Neural crest cell (in vitro differentiated cells): ENCODE results near the gene SP3. TPM values are rescaled to one million over a fixed set of nuclear protein-coding genes. Genes with fewer than 3 reads are reported as not detected.
"Not testable (repeated sequence)": the region's sequence is repeated elsewhere in the genome, so short reads cannot be mapped to it uniquely, and the experiment has no call there.

Experiments
- DNase-seq: peaks from one replicate; pipeline ENCODE4 v3.0.0; 2021; ENCODE audit warnings: low read depth, mixed read lengths, low spot score
- H3K27ac Mint-ChIP-seq: one replicate; pipeline ENCODE4 v1.8.0; 2021; ENCODE audit warnings: mild to moderate bottlenecking, mixed read lengths; ENCODE audit not compliant: unreplicated experiment
- H3K27me3 Mint-ChIP-seq: 2 replicates; pipeline ENCODE4 v1.8.0; 2021; ENCODE audit warnings: low read depth, mild to moderate bottlenecking, mixed read lengths
- H3K36me3 Mint-ChIP-seq: 2 replicates; pipeline ENCODE4 v1.8.0; 2021; ENCODE audit warnings: low read depth, mild to moderate bottlenecking, mixed read lengths
- H3K4me1 Mint-ChIP-seq: 2 replicates; pipeline ENCODE4 v1.8.0; 2021; ENCODE audit warnings: mixed read lengths
- H3K4me3 Mint-ChIP-seq: one replicate; pipeline ENCODE4 v1.8.0; 2021; ENCODE audit warnings: mild to moderate bottlenecking, mixed read lengths
- H3K9me3 Mint-ChIP-seq: 2 replicates; pipeline ENCODE4 v1.8.0; 2021; ENCODE audit warnings: mixed read lengths
- CTCF ChIP-seq: fragments of 200-600 bp; sonication (generic); conservative IDR thresholded peaks from 2 replicates; pipeline ENCODE4 v1.5.0; 2021; ENCODE audit warnings: antibody characterized with exemption, mild to moderate bottlenecking
- total RNA-seq: library from RNA; stranded (reverse); gene quantifications from 2 replicates; pipeline ENCODE4 v1.2.1, GENCODE V29; 2021

The SP3 gene
- total RNA-seq, 1 donor from 2014 or later: 105 TPM

DNA sequence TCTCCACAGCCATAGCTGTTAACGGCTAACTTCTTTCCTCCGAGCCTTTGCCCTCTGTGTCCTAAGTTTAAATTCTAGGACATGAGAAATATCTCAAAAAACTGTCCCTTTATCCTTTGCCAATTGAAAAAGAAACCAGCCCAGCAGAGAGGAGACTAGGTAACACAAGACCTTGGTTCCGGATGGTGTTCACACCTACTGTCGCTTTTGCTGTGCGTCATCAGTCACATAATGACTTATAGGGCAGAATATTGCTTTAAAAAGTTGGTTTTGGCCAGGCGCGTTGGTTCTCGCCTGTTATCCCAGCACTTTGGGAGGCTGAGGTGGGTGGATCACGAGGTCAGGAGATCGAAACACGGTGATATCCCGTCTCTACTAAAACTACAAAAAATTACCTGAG is 66.2 kb downstream of the SP3 start:
- Mint-ChIP-seq H3K27ac (no peak overlapping the region), H3K4me1 (peaks cover 5% of the 10 kb centered on the region), H3K27me3 (no peaks in the 10 kb centered on the region), H3K4me3 (no peak overlapping the region), H3K9me3 (no peaks in the 10 kb centered on the region), H3K36me3 (no peaks in the 10 kb centered on the region)
- no peak for DNase-seq
- TF ChIP-seq CTCF: no peak

DNA sequence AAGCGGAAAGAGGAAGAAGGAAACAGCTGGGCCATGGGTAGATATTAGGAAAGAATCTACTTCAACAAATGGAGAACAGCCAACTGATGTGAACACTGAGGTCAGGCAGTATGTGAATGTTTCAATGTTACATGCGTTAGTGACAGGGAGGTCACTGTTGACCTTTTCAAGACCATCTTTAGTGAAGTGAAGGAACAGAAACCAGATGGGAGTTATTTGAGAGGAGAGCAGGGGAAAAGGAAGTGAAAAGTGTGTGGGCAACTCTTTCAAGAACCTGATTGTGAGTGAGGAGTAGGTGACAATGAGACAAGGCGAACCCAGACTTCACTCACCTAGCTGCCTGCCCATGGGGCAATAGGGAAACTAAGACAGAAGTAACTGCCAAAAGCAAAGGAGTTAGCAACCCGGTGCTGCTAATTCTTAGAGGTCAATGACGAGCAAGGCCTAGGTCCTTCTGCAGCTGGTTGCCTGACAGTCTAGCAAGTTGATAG is 67.0 kb downstream of the SP3 start:
- H3K4me1 Mint-ChIP-seq: peaks cover 5% of the 10 kb centered on the region
- H3K27ac Mint-ChIP-seq: no peak overlapping the region
- no peak for DNase-seq
- no peaks in the 10 kb centered on the region for H3K9me3 Mint-ChIP-seq
- H3K27me3 Mint-ChIP-seq: no peaks in the 10 kb centered on the region
- H3K36me3 Mint-ChIP-seq: no peaks in the 10 kb centered on the region
- H3K4me3 Mint-ChIP-seq: no peak overlapping the region
- no peak for TF ChIP-seq CTCF

DNA sequence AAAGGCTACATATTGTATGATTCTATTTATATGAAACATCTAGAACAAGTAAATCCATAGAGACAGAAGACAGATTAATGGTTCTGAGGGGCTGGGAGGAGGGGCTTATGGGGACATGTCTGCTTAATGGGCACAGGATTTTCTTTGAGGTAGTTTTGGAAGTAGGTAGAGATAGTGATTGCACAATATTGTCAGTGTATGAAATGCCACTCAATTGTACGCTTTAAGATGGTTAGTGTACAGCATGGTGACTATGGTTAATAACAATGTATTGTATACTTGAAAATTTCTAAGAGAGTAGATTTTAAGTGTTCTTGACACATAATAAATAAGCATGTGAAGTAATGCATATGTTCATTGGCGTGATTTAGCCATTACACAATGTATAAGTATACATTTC is 68.4 kb downstream of the SP3 start:
- no peak for TF ChIP-seq CTCF
- H3K27ac Mint-ChIP-seq: no peak overlapping the region

GRCh38 chr2:173892341-173892740 is 72.8 kb downstream of the SP3 start:
- no peak overlapping the region for H3K27ac Mint-ChIP-seq
- DNase-seq: no peak
- H3K9me3 Mint-ChIP-seq: peaks cover 16% of the 10 kb centered on the region
- no peaks in the 10 kb centered on the region for H3K27me3 Mint-ChIP-seq
- peaks cover 5% of the 10 kb centered on the region for H3K4me1 Mint-ChIP-seq
- H3K4me3 Mint-ChIP-seq: no peak overlapping the region
- H3K36me3 Mint-ChIP-seq: peaks cover 12% of the 10 kb centered on the region
- TF ChIP-seq CTCF: no peak

More for the DNA sequence above, 68.4 kb downstream of the SP3 start:
- Mint-ChIP-seq H3K4me3 (no peak overlapping the region), H3K9me3 (peaks cover 3% of the 10 kb centered on the region), H3K4me1 (peaks cover 5% of the 10 kb centered on the region), H3K27me3 (no peaks in the 10 kb centered on the region), H3K36me3 (no peaks in the 10 kb centered on the region)
- no peak for DNase-seq

- no peak for TF ChIP-seq CTCF
- Mint-ChIP-seq H3K4me3 (no peak overlapping the region), H3K4me1 (peaks cover 5% of the 10 kb centered on the region), H3K27me3 (no peaks in the 10 kb centered on the region), H3K36me3 (peaks cover 12% of the 10 kb centered on the region), H3K9me3 (peaks cover 16% of the 10 kb centered on the region), H3K27ac (no peak overlapping the region)
- DNase-seq: no peak
Observed at GRCh38 chr2:173891315-173892037, 73.7 kb downstream of the SP3 start.

DNA sequence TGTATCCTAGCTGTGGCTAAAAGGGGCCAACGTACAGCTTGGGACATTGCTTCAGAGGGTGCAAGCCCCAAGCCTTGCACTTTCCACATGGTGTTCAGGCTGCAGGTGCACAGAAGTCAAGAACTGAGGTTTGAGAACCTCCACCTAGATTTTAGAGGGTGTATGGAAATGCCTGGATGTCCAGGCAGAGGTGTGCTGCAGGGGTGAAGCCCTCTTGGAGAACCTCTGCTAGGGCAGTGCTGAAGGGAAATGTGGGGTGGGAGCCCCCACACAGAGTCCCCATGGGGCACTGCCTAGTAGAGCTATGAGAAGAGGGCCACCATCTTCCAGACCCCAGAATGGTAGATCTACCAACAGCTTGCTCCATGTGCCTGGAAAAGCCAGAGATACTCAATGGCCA is 75.7 kb downstream of the SP3 start:
- peaks cover 20% of the 10 kb centered on the region for H3K9me3 Mint-ChIP-seq
- not testable (repeated sequence) for H3K27me3 Mint-ChIP-seq, H3K27ac Mint-ChIP-seq

More for the DNA sequence above, 75.7 kb downstream of the SP3 start:
- not testable (repeated sequence) for H3K4me3 Mint-ChIP-seq, DNase-seq, H3K4me1 Mint-ChIP-seq
- H3K36me3 Mint-ChIP-seq: peaks cover 13% of the 10 kb centered on the region
